K562 (cell line): ENCODE data around the gene APBB2. TPM values are rescaled to one million over a fixed set of nuclear protein-coding genes. Genes with fewer than 3 reads are reported as not detected.

Source experiments
- ATAC-seq: fragments of 200-7000 bp; cut with Tn5 transposase; 3 replicates; pipeline ENCODE4 v1.9.1; 2020; ENCODE audit warnings: moderate library complexity
- BruUV-seq: library from RNA; stranded (reverse); fragments of 400-500 nt; replicated peaks from 2 replicates; lab custom pipeline; 2021; lab: Mats Ljungman, UMichigan
- CTCF ChIA-PET: fragments of 300-600 bp; formaldehyde crosslinking; extraction: SDS; loops from one replicate; lab custom pipeline; 2021; ENCODE audit warnings: low intra/inter-chr PET ratio; lab: Yijun Ruan, JAX
- POLR2A ChIA-PET: fragments of 300-600, 350-650 bp; sonication (Branson Sonifier 250); formaldehyde crosslinking; extraction: SDS; loops from one replicate; lab custom pipeline; 2021; ENCODE audit warnings: antibody characterized with exemption, inconsistent platforms; lab: Yijun Ruan, JAX
- DNase-seq, 4 experiments: peaks; one replicate each; pipeline versions ENCODE4 v3.0.0 to v3.0.0-alpha.2; 2011 to 2018; ENCODE audit warnings: low spot score in 3 of 4, mixed read lengths in 3 of 4; ENCODE audit errors: extremely low read depth in 1 of 4
- FAIRE-seq: peaks from 2 replicates; lab custom pipeline; 2011; peaks lifted over from hg19 to GRCh38; lab: Jason Lieb, UNC
- H2AFZ ChIP-seq: 2 replicates; pipeline ENCODE4 v1.6.0; 2011; ENCODE audit warnings: low read depth, low read length, control low read depth, inconsistent platforms
- H3K27ac ChIP-seq: fragments of 200-600 bp; 3 replicates; pipeline ENCODE4 v1.8.0; 2011; ENCODE audit warnings: low read depth, mild to moderate bottlenecking, control low read depth, inconsistent platforms, low read length, moderate library complexity, mixed read lengths; ENCODE audit errors: extremely low read depth
- H3K27me3 ChIP-seq, 2 experiments: fragments of 300-600 bp in 1 of 2; 2 replicates in 1 of 2; 3 replicates in 1 of 2; pipeline versions ENCODE4 v1.6.0 to v1.8.0; 2011; ENCODE audit warnings: inconsistent platforms in 2 of 2, low read length in 2 of 2, mild to moderate bottlenecking in 1 of 2, mixed read lengths in 1 of 2, moderate library complexity in 1 of 2; ENCODE audit not compliant: control insufficient read depth in 2 of 2, insufficient read depth in 2 of 2
- H3K36me3 ChIP-seq: fragments of 300-600 bp; 3 replicates; pipeline ENCODE4 v1.8.0; 2011; ENCODE audit warnings: mild to moderate bottlenecking, low read length, inconsistent platforms; ENCODE audit not compliant: control insufficient read depth, insufficient read depth
- H3K4me1 ChIP-seq, 2 experiments: fragments of 200-600 bp in 1 of 2; replicated peaks in 1 of 2; 2 replicates in 1 of 2; 3 replicates in 1 of 2; pipeline versions ENCODE4 v1.5.1 to v1.8.0; 2011; ENCODE audit warnings: inconsistent platforms in 2 of 2, low read length in 2 of 2, mild to moderate bottlenecking in 1 of 2, mixed read lengths in 1 of 2, moderate library complexity in 1 of 2; ENCODE audit not compliant: control insufficient read depth in 2 of 2, insufficient read depth in 2 of 2
- H3K4me2 ChIP-seq: 2 replicates; pipeline ENCODE4 v1.6.1; 2011; ENCODE audit warnings: low read length, control low read depth, inconsistent platforms, mixed read lengths; ENCODE audit not compliant: insufficient read depth
- H3K4me3 ChIP-seq: fragments of 200-600 bp; sonication (generic), shearing (Covaris generic); 2 replicates; pipeline ENCODE4 v1.5.1; 2016; ENCODE audit warnings: control low read depth, inconsistent platforms
- H3K79me2 ChIP-seq: fragments of 200-600 bp; 3 replicates; pipeline ENCODE4 v1.8.0; 2011; ENCODE audit warnings: low read length, inconsistent platforms; ENCODE audit not compliant: control insufficient read depth, insufficient read depth
- H3K9ac ChIP-seq, 2 experiments: 2 replicates each; pipeline versions ENCODE4 v1.6.0 to v1.6.1; 2011; ENCODE audit warnings: low read depth in 2 of 2, low read length in 2 of 2, control low read depth in 1 of 2, inconsistent platforms in 1 of 2, mild to moderate bottlenecking in 1 of 2, mixed read lengths in 1 of 2; ENCODE audit not compliant: insufficient read depth in 1 of 2
- H3K9me1 ChIP-seq: one replicate; pipeline ENCODE4 v1.6.0; 2011; ENCODE audit warnings: inconsistent platforms, mild to moderate bottlenecking, low read length, moderate library complexity; ENCODE audit not compliant: control insufficient read depth, insufficient read depth
- H3K9me3 ChIP-seq: replicated peaks from 2 replicates; pipeline ENCODE4 v1.5.1; 2011; ENCODE audit warnings: low read depth, low read length, inconsistent platforms; ENCODE audit not compliant: control insufficient read depth, insufficient read depth
- H4K20me1 ChIP-seq: replicated peaks from 2 replicates; pipeline ENCODE4 v1.6.1; 2011; ENCODE audit warnings: low read length, inconsistent platforms, mixed read lengths; ENCODE audit not compliant: control insufficient read depth, insufficient read depth
- FOXA1 ChIP-seq: fragments of 450-650 bp; IDR thresholded peaks from 2 replicates; pipeline ENCODE4 v1.6.1; 2016; ENCODE audit warnings: mild to moderate bottlenecking, borderline replicate concordance
- MED1 ChIP-seq: sonication (generic); formaldehyde crosslinking; IDR thresholded peaks from 2 replicates; pipeline ENCODE4 v1.8.1; 2023; ENCODE audit warnings: missing genetic modification reagents, borderline replicate concordance
- NUFIP1 ChIP-seq: fragments of 450-650 bp; IDR thresholded peaks from 2 replicates; pipeline ENCODE4 v1.6.1; 2018; ENCODE audit not compliant: partially characterized antibody
- TAF9B ChIP-seq: fragments of 450-650 bp; IDR thresholded peaks from 2 replicates; pipeline ENCODE4 v1.6.1; 2018; ENCODE audit warnings: mild to moderate bottlenecking; ENCODE audit not compliant: partially characterized antibody
- USF2 ChIP-seq: sonication (generic); formaldehyde crosslinking; IDR thresholded peaks from 2 replicates; pipeline ENCODE4 v1.5.0; 2020; ENCODE audit warnings: missing genetic modification reagents
- WGBS: fragments of 100-300 bp; shearing (Covaris generic); methylation state at CpG from one replicate; pipeline ENCODE4 v1.1.6; 2016; ENCODE audit warnings: low coverage, mixed read lengths; ENCODE audit not compliant: insufficient coverage; ENCODE audit errors: missing lambda C conversion rate; 5-methylcytosine and 5-hydroxymethylcytosine counted together
- in situ Hi-C: fragments of 300-500 bp; cut with MboI; formaldehyde crosslinking; loops from 4 replicates; pipeline ENCODE4 v1.15.0; 2018; ENCODE audit warnings: inconsistent platforms, mixed read lengths
- intact Hi-C: fragments of 100-400 bp; cut with micrococcal nuclease; formaldehyde crosslinking; loops from 2 replicates; pipeline ENCODE4 v1.14.2; 2022
- polyA plus RNA-seq, 8 experiments: library from polyadenylated mRNA; depleted of rRNA in 4 of 8; stranded (reverse) in 5 of 8; unstranded in 3 of 8; fragments of >200 nt; fragmentation: Nextera tagmentation in 2 of 8; fragmentation: Illumina TruSeq in 1 of 8; extraction: Ambion mirVana in 2 of 8; extraction: Trizol in 1 of 8; gene quantifications; 2 replicates each; pipeline versions ENCODE4 v1.2.1 to v1.2.3, GENCODE V29; 2011 to 2014; ENCODE audit warnings: inconsistent platforms in 1 of 8, missing spikeins in 1 of 8
- total RNA-seq, 7 experiments: library from RNA; depleted of rRNA in 6 of 7; stranded (reverse); fragments of >200 nt in 6 of 7; fragmentation: Illumina TruSeq in 2 of 7; extraction: Trizol in 2 of 7; gene quantifications; 2 replicates each; pipeline versions ENCODE4 v1.2.1 to v1.2.3, GENCODE V29; 2011 to 2021; ENCODE audit warnings: low replicate concordance in 1 of 7

Gene APBB2
- total and polyA plus RNA-seq, 9 of the 15 experiments (the other 6 are each of a cell fraction or from before 2014, with no cell fraction given): 0.08 to 2.1 (median 1.4) TPM

DNA sequence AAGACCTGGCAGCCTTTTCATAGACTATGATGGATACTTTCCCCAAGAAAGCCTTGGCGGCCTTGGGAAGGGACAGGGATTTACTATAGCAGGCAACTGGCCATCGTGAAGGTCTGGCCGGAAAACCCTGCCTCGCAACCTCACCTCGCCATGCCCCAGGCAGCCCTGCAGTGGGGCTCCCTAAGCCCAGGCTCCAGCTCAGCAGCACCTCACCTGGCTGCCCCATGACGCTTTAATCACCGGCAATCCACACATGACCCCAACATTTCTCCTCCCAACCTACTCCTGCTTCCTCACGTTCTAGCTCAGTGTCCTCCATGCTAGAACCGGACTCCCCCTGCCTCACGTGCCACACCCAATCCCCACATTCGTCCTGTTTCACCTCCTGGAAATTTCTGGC, 382.2 kb downstream of the APBB2 start:
- Histone ChIP-seq H3K9ac (no peak overlapping the region), H3K27ac (no peak overlapping the region), H3K4me3 (no peak overlapping the region), H3K4me2 (no peak overlapping the region), H4K20me1 (no peaks in the 10 kb centered on the region), H3K9me3 (no peaks in the 10 kb centered on the region), H3K36me3 (no peaks in the 10 kb centered on the region), H3K9me1 (peaks cover 2% of the 10 kb centered on the region), H2AFZ (no peak overlapping the region), H3K79me2 (no peaks in the 10 kb centered on the region), H3K4me1 (no peaks in the 10 kb centered on the region), H3K27me3 (peaks cover 24 to 83% of the 10 kb centered on the region in 2 experiments)
- ATAC-seq (no peak), FAIRE-seq (no peak), DNase-seq (no peak)
- in situ Hi-C loops: no loop called here
- ChIA-PET CTCF (no interaction called here), POLR2A (no interaction called here)
- intact Hi-C loops: no loop called here
- no TSS peak for BruUV-seq
- 4% methylated on average over 9 of the region's 11 CpGs for WGBS
- TF ChIP-seq TAF9B (no peak), MED1 (no peak), NUFIP1 (no peak), USF2 (CRISPR knock-in tag) (no peak), FOXA1 (no peak)
